Osteocyte (in vitro differentiated cells): ENCODE measurements around the gene RGS10. TPM values are rescaled to one million over a fixed set of nuclear protein-coding genes. Genes with fewer than 3 reads are reported as not detected.

Experiments
- DNase-seq: peaks from one replicate; pipeline ENCODE4 v3.0.0; 2021; ENCODE audit warnings: mixed read lengths; ENCODE audit not compliant: unreplicated experiment; ENCODE audit errors: extremely low spot score
- H3K27ac Mint-ChIP-seq: one replicate; pipeline ENCODE4 v1.8.0; 2021; ENCODE audit warnings: mild to moderate bottlenecking, mixed read lengths; ENCODE audit not compliant: unreplicated experiment
- H3K27me3 Mint-ChIP-seq: one replicate; pipeline ENCODE4 v1.8.0; 2021; ENCODE audit warnings: mixed read lengths; ENCODE audit not compliant: unreplicated experiment
- H3K36me3 Mint-ChIP-seq: one replicate; pipeline ENCODE4 v1.8.0; 2021; ENCODE audit warnings: mixed read lengths; ENCODE audit not compliant: unreplicated experiment
- H3K4me1 Mint-ChIP-seq: one replicate; pipeline ENCODE4 v1.8.0; 2021; ENCODE audit warnings: mixed read lengths; ENCODE audit not compliant: unreplicated experiment
- H3K4me3 Mint-ChIP-seq: one replicate; pipeline ENCODE4 v1.8.0; 2021; ENCODE audit warnings: mild to moderate bottlenecking, moderate library complexity, mixed read lengths; ENCODE audit not compliant: unreplicated experiment
- H3K9me3 Mint-ChIP-seq: one replicate; pipeline ENCODE4 v1.8.0; 2021; ENCODE audit warnings: mixed read lengths; ENCODE audit not compliant: unreplicated experiment
- CTCF ChIP-seq: fragments of 200-600 bp; sonication (generic); IDR thresholded peaks from 2 replicates; pipeline ENCODE4 v1.5.0; 2021; ENCODE audit warnings: antibody characterized with exemption, mild to moderate bottlenecking, moderate library complexity
- total RNA-seq: library from RNA; stranded (reverse); gene quantifications from 2 replicates; pipeline ENCODE4 v1.2.1, GENCODE V29; 2021

Gene RGS10
- total RNA-seq, 1 donor from 2014 or later, result 23.3 TPM

- TF ChIP-seq CTCF, result no peak
- Mint-ChIP-seq H3K4me1 (peaks cover 8% of the 10 kb centered on the region), H3K4me3 (no peak overlapping the region), H3K36me3 (peaks cover 11% of the 10 kb centered on the region), H3K27me3 (no peaks in the 10 kb centered on the region), H3K27ac (no peak overlapping the region), H3K9me3 (no peaks in the 10 kb centered on the region)
- no peak for DNase-seq
Observed at GRCh38 chr10:119507115-119507514, 35.4 kb downstream of the RGS10 start.

GRCh38 chr10:119505588-119506315 lies 36.8 kb downstream of the RGS10 start:
- Mint-ChIP-seq H3K27ac (no peak overlapping the region), H3K4me1 (peaks cover 5% of the 10 kb centered on the region), H3K9me3 (no peaks in the 10 kb centered on the region), H3K36me3 (peaks cover 5% of the 10 kb centered on the region), H3K4me3 (no peak overlapping the region), H3K27me3 (no peaks in the 10 kb centered on the region)
- DNase-seq, result no peak
- no peak for TF ChIP-seq CTCF

GRCh38 chr10:119505131-119505551 lies 37.4 kb downstream of the RGS10 start:
- DNase-seq, result no peak
- H3K9me3 Mint-ChIP-seq, result no peaks in the 10 kb centered on the region
- no peak for TF ChIP-seq CTCF
- no peak overlapping the region for H3K27ac Mint-ChIP-seq
- peaks cover 2% of the 10 kb centered on the region for H3K4me1 Mint-ChIP-seq
- peaks cover 3% of the 10 kb centered on the region for H3K36me3 Mint-ChIP-seq
- no peak overlapping the region for H3K4me3 Mint-ChIP-seq
- H3K27me3 Mint-ChIP-seq, result no peaks in the 10 kb centered on the region

GRCh38 chr10:119504651-119505050 lies 37.9 kb downstream of the RGS10 start:
- TF ChIP-seq CTCF, result no peak
- DNase-seq, result no peak
- no peak overlapping the region for H3K4me3 Mint-ChIP-seq
- no peaks in the 10 kb centered on the region for H3K9me3 Mint-ChIP-seq
- no peaks in the 10 kb centered on the region for H3K27me3 Mint-ChIP-seq
- peaks cover 2% of the 10 kb centered on the region for H3K36me3 Mint-ChIP-seq
- no peak overlapping the region for H3K27ac Mint-ChIP-seq
- H3K4me1 Mint-ChIP-seq, result no peaks in the 10 kb centered on the region

- Mint-ChIP-seq H3K4me3 (no peak overlapping the region), H3K27me3 (no peaks in the 10 kb centered on the region), H3K9me3 (no peaks in the 10 kb centered on the region), H3K36me3 (peaks cover 2% of the 10 kb centered on the region), H3K4me1 (no peaks in the 10 kb centered on the region), H3K27ac (no peak overlapping the region)
- no peak for TF ChIP-seq CTCF
- no peak for DNase-seq
Observed at GRCh38 chr10:119503821-119504220, 38.7 kb downstream of the RGS10 start.
